GM18951 (cell line): ENCODE measurements around the gene PARD3B.
"Not testable (repeated sequence)": the region's sequence is repeated elsewhere in the genome, so short reads cannot be mapped to it uniquely, and the experiment has no call there.

Experiments used
- POLR2A ChIP-seq: IDR thresholded peaks from 4 replicates; pipeline ENCODE4 v1.6.1; 2011; ENCODE audit warnings: mild to moderate bottlenecking; ENCODE audit not compliant: insufficient read length, insufficient read depth; ENCODE audit errors: extremely low read depth
- in situ Hi-C: fragments of 300-500 bp; cut with MboI; formaldehyde crosslinking; loops from one replicate; pipeline ENCODE4 v1.12.0; 2022; ENCODE audit warnings: low sequenced_read_pairs, mixed read lengths, inconsistent platforms; ENCODE audit not compliant: unreplicated experiment

Gene PARD3B

GRCh38 chr2:204533629-204534370 is 11.5 kb upstream of the PARD3B start:
- in situ Hi-C loops, result no loop called here
- no peak for TF ChIP-seq POLR2A

DNA sequence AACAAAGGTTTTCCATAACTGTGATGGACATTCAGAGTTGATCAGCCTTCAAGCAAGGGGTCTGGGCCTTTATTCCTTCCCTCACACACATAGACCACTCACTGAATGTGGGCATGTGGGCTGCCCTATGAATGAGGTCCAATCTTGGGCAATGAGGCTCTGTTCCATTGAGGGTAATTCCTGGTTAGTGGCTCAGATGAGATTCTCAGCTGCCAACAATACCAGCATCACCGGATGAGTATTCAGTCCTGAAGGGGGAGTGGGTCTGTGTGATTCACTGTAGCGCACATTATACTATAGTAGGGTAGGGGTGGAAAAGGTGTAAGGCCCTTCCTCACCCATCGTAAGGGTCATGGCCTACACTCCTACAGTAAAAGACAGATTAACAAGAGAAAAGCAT is 9.9 kb upstream of the PARD3B start:
- in situ Hi-C loops, result no loop called here
- TF ChIP-seq POLR2A, result no peak

GRCh38 chr2:204535764-204536163 is 9.5 kb upstream of the PARD3B start:
- in situ Hi-C loops, result no loop called here
- TF ChIP-seq POLR2A, result no peak

GRCh38 chr2:204538182-204539018 is 6.9 kb upstream of the PARD3B start:
- in situ Hi-C loops, result no loop called here
- TF ChIP-seq POLR2A, result no peak

DNA sequence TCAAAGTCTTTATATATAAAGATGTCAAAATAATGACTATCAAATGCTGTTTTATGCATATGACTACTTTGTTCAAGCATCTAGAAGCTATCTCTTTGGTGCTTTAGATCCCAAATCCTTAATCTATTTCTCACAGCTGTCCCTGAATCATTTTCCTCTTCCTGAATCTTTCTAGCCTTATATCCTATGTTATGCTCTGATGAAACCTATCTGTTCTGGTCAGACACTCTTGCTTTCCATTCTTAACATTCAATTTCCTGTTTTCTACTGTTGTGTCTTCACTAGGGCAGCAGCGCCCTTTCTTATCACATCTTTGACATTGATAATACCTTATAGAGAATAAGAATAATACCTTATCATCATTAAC is 6.3 kb upstream of the PARD3B start:
- in situ Hi-C loops, result no loop called here

DNA sequence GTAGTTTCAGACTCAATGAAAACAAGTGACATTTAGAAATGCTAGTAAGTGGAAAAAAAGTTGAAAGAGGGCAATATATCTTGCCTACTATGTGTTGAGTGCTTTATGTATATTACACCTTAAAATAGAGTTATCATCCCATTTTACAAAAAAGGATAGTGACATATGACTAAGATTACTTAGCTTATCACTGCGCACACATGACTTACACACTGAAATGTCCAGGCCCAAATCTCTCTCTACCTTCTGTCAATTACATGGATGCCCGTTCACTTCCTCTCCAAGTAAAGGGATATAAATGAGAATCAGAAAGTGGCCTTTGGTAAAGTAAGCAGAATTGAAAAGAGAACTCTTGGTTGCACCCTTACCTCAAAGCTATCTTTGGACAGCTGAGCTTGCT is 3.6 kb upstream of the PARD3B start:
- no peak for TF ChIP-seq POLR2A

More for the DNA sequence above, 6.3 kb upstream of the PARD3B start:
- TF ChIP-seq POLR2A, result no peak

DNA sequence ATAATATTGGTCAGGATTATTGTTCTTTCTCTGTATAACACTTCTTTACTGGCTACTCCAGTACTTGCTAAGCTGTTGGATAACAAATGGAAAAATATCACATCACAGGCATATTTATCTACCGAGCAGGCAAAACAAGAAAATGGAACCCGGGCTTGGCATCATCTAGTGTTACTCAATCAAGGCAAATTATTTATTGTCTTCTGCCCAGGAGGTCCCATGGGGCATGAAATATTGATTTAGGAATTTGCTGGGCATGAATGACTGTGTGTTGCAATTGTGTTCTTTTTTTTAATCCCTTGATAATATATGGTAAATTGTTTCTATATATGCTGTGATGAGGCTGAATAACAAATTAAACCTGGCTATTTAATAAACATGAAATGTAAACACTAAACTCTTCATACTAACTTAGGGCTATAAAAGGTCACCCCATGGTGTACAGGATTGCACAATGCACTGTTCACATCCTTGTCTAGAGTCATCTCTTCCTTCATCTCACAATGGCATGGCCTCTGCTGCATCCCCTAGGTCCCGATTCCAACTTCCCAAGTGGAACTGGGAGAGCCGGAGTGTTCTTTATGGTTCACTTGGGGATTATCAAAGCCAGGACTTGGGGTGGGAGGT is 2.2 kb upstream of the PARD3B start:
- in situ Hi-C loops, result no loop called here
- TF ChIP-seq POLR2A, result no peak

More for the DNA sequence above, 3.6 kb upstream of the PARD3B start:
- in situ Hi-C loops, result no loop called here

GRCh38 chr2:204545861-204546735 is 823 bp downstream of the PARD3B start:
- in situ Hi-C loops, result no loop called here
- TF ChIP-seq POLR2A, result no peak

GRCh38 chr2:204550751-204551511 is 5.7 kb downstream of the PARD3B start:
- in situ Hi-C loops, result no loop called here
- TF ChIP-seq POLR2A, result no peak

DNA sequence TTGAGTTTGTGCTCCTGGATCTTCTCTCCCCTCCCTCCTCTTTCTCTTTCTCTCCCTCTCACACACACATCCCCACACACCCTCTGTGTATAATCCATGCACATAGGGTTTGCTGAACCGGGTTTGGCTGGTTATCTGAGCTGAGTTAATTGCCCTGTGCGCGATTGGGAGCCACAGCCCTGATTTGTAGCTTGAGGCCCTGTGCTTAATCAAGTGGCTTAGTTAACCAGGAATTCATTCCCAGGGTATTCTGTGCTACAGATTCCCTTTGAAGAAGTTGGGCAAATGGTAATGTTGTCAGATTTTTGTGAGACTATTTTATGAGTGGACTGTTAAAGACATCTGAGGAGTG is 6.2 kb downstream of the PARD3B start:
- in situ Hi-C loops, result no loop called here
- TF ChIP-seq POLR2A, result no peak

- in situ Hi-C loops, result no loop called here
- TF ChIP-seq POLR2A, result no peak
These were observed 12.3 kb downstream of the PARD3B start for GRCh38 chr2:204557604-204558003.

DNA sequence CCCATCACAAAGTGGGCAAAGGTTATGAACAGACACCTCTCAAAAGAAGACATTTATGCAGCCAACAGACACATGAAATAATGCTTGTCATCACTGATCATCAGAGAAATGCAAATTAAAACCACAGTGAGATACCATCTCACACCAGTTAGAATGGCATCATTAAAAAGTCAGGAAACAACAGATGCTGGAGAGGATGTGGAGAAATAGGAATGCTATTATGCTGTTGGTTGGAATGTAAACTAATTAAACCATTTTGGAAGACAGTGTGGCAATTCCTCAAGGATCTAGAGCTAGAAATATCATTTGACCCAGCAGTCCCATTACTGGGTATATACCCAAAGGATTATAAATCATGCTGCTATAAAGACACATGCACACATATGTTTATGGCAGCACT is 14.1 kb downstream of the PARD3B start:
- in situ Hi-C loops, result not testable (repeated sequence)
